Measurements from ENCODE around the gene NRXN3.
"Not testable (repeated sequence)": the region's sequence is repeated elsewhere in the genome, so short reads cannot be mapped to it uniquely, and the experiment has no call there.

Gene NRXN3

GRCh38 chr14:78530078-78530477, 359.9 kb downstream of the NRXN3 start:
- Histone ChIP-seq H3K27ac (no peak overlapping the region), H3K4me3 (no peak overlapping the region)

DNA sequence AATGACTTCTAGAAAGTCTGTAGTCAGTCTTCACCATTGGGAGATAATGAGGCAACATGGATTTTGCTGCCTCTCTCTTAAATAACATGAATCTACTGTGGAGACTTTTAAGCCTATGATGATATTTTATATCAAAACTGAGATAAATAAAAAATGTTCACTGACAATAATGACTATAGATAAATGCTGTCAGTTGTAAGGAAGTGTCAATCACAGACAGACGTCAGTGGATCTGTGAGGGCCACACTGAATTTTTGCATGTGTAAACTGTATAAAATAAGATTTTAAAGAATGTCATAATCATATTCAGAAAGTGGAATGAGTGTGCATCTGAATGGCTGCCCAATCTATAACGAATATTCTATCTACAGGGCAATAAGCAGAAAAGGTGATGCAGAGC, 364.0 kb downstream of the NRXN3 start:
- H3K4me3 ChIP-seq: no peak overlapping the region
- H3K27ac ChIP-seq: no peak overlapping the region

GRCh38 chr14:78535041-78535440, 364.9 kb downstream of the NRXN3 start:
- Histone ChIP-seq H3K27ac (no peak overlapping the region), H3K4me3 (no peak overlapping the region)

DNA sequence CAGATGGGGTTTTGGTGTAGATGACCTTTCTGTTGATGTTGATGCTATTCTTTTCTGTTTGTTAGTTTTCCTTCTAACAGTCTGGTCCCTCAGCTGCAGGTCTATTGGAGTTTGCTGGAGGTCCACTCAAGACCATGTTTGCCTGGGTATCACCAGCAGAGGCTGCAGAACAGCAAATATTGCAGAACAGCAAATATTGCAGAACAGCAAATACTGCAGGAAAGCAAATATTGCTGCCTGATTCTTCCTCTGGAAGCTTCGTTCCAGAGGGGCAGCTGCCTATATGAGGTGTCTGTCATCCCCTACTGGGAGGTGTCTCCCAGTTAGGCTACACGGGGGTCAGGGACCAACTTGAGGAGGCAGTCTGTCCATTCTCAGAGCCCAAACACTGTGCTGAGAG, 371.6 kb downstream of the NRXN3 start:
- not testable (repeated sequence) for H3K4me3 ChIP-seq, H3K27ac ChIP-seq

- H3K27ac ChIP-seq: no peak overlapping the region
Observed at GRCh38 chr14:78543433-78543832, 373.3 kb downstream of the NRXN3 start.

GRCh38 chr14:78561074-78561473, 390.9 kb downstream of the NRXN3 start:
- Histone ChIP-seq H3K4me3 (no peak overlapping the region), H3K27ac (no peak overlapping the region)

More at GRCh38 chr14:78543433-78543832, 373.3 kb downstream of the NRXN3 start:
- H3K4me3 ChIP-seq: no peak overlapping the region

DNA sequence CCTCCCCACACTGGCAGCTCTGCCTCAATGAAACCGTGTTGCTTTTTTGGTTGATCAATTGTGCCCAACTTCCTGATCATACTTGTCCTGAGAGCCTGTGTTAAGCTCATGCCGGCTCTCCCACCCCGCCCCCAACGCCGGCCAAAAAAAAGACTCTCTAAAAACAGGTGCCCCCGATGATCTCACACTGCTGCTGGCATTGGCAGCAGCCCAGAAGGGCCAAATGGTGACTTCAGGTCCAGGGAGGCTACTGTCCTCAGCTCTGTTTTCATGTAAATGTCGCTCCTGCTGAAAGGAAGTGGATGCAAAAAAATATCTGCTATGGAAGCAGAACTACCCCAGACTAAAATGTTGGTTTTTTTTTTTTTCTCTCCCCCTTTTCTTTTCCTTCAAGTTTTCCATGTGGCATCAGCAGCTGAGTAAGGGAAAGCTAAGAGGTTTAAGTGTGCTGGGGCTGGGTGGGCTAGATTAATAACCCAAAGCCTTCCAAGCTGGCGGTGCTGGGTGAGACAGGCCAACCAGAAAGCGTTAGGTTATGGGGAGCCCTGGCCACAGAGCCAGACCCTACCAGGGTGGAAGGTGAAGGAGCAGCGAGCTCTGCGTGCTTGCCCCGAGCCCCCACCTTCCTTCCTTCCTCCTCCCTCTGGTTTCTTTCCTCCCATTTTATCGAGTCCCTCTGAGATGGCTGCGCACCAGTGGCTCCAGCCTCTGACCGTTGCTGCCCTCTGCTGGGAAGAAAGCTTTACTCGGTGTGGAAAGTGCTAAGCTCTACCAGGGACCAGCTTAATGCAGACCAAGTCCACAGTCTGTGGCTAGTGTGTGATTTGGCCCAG, 396.1 kb downstream of the NRXN3 start:
- Histone ChIP-seq H3K4me3 (peak overlapping the region in 2 of 7 experiments; percentile 4 to 24), H3K27ac (no peak overlapping the region)

DNA sequence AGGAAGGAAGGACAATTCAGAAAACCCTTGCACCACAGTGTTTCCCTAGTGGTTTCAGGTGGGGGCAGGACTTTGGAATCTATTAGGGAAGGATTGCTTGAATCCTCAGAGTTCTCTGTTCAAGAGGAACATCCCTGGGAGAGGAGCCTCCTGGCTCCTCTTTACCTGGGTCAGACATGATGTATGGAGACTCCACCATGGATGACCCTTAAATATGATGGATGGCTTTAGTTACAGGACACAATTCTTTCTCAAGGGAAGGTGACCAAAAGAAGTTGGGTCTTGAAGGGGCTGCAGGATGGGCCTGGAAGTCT, 396.6 kb downstream of the NRXN3 start:
- Histone ChIP-seq H3K27ac (no peak overlapping the region), H3K4me3 (no peak overlapping the region)

DNA sequence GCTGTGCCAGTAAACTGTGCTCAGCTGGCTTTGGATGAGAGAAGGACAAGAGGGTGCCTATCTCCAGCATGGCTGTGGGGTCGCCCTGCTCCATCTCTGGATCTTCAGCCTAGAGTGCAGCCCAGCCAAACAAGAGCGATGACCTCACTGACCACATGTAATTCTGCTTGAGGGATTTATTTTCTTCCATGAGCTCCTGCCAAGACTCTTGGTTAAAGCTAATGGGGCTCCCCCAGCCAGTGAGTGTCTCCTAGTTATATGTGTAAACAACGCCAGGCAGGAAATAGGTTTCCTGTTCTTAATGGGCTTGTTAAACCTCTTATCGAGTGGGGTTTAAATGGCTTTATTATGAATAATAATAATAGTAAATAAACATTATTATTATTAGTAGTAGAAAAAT, 397.2 kb downstream of the NRXN3 start:
- H3K27ac ChIP-seq: no peak overlapping the region
- H3K4me3 ChIP-seq: no peak overlapping the region

- H3K4me3 ChIP-seq, H3K27ac ChIP-seq: not testable (repeated sequence)
Observed at GRCh38 chr14:78573736-78574135, 403.6 kb downstream of the NRXN3 start.

DNA sequence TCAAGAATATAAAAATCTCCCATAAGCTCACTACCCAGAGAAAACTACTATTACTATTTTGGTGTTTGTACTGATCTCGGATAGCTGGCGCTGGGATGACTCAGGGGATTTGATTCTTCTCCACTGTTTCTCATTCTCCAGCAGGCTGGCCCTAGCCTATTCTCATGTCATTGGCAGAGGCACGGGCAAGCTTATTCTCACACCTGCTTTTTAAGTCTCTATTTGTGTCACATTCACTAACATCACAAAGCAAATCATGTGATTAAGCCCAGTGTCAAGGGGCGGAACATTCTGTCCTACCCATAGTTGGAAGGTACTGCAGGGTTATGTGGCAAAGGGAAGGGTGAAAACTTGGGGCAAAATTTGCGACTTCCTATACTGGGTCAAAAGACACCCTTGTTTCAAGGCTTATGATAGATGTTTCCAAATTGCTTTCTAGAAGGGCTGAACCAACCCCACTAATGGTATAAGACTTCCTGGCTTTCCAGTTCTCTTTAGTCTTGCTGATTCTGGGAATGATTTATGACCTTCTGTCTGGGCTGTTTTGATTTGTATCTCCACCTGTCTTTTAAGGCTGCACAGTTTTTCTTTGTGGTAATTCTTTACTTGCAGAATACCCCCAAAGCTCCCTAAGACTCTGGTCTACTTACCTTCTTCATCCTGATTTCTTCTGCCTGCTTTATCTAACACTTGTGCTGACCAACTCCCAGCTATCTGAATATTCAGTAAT, 406.4 kb downstream of the NRXN3 start:
- Histone ChIP-seq H3K4me3 (no peak overlapping the region), H3K27ac (no peak overlapping the region)

DNA sequence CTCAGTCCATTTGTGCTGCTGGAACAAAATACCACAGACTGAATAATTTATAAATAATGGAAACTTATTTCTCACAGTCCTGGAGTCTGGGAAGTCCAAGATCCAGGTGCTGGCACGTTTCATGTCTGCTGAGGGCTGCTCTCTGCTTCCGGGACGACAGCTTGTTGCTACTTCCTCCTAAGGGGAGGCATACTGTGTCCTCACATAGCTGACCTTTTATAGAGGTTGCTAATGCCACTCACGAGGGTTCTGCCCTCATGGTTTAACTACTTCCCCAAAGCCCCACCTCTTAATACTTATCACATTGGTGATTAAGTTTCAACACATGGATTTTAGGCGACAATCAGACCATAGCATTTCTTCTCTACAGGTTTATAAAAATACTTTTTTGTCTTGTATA, 411.1 kb downstream of the NRXN3 start:
- no peak overlapping the region for H3K4me3 ChIP-seq

GRCh38 chr14:78586681-78587080, 416.5 kb downstream of the NRXN3 start:
- H3K4me3 ChIP-seq: no peak overlapping the region
- no peak overlapping the region for H3K27ac ChIP-seq

More for the DNA sequence above, 411.1 kb downstream of the NRXN3 start:
- no peak overlapping the region for H3K27ac ChIP-seq

GRCh38 chr14:78588906-78589305, 418.7 kb downstream of the NRXN3 start:
- H3K4me3 ChIP-seq: no peak overlapping the region
- H3K27ac ChIP-seq: no peak overlapping the region

DNA sequence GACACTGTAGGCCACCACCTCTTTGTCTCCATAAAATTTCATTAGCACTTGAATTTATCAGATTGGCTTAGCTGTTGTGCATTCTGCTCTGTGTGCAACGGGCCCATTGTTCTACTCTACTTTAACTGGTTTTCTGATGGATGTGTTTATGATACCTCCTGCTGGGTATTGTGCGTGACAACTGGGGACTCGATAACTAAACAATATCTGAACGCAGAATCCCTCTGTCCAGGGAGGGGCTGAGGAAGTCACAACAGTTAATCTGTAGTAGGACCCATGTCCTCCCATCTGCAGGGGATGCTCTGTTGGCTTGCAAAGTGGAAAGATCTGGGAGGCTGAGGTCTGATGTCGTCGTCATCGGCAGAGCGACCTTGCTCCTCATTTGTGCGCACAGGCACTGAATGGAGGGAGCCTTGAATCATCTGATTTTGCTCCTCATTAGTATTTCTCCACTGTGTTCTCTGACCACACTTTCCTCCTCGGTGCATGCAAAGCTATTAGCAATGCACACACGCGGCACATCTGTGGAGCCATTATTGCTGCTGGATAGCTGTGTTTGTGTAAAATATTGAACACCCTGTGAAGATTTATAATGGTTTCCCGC, 422.5 kb downstream of the NRXN3 start:
- Histone ChIP-seq H3K4me3 (no peak overlapping the region), H3K27ac (no peak overlapping the region)

- H3K27ac ChIP-seq: no peak overlapping the region
- H3K4me3 ChIP-seq: no peak overlapping the region
Observed at GRCh38 chr14:78593949-78594348, 423.8 kb downstream of the NRXN3 start.

DNA sequence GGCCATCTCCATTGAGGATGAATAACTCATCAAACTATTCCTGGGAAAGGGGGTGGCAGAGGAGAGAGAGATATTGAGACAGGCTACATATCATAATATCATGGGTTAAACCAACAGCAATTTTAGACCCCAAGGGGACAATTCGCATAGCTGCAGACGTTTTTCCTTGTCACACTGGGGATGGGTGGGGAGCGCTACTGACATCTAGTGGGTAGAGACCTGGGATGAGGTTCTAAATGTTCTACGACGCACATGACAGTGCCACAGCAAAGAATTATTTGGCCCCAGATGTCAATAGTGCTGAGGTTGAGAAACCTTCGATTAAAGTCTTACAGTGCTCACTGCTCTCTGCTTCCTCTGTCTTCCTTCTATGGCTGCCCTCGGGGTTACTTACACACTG, 425.6 kb downstream of the NRXN3 start:
- Histone ChIP-seq H3K27ac (no peak overlapping the region), H3K4me3 (no peak overlapping the region)

GRCh38 chr14:78598046-78598920, 428.1 kb downstream of the NRXN3 start:
- Histone ChIP-seq H3K27ac (no peak overlapping the region), H3K4me3 (no peak overlapping the region)

GRCh38 chr14:78605025-78605762, 435.0 kb downstream of the NRXN3 start:
- no peak overlapping the region for H3K4me3 ChIP-seq
- peak overlapping the region in 1 of 21 experiments; percentile 24 for H3K27ac ChIP-seq
